D341Med (cell line): ENCODE measurements around the gene LRIG1.

ENCODE experiments used
- DNase-seq: peaks from one replicate; pipeline ENCODE4 v3.0.0; 2012; ENCODE audit warnings: low spot score

The LRIG1 gene

GRCh38 chr3:66443118-66443803, 57.6 kb downstream of the LRIG1 start:
- no peak for DNase-seq

DNA sequence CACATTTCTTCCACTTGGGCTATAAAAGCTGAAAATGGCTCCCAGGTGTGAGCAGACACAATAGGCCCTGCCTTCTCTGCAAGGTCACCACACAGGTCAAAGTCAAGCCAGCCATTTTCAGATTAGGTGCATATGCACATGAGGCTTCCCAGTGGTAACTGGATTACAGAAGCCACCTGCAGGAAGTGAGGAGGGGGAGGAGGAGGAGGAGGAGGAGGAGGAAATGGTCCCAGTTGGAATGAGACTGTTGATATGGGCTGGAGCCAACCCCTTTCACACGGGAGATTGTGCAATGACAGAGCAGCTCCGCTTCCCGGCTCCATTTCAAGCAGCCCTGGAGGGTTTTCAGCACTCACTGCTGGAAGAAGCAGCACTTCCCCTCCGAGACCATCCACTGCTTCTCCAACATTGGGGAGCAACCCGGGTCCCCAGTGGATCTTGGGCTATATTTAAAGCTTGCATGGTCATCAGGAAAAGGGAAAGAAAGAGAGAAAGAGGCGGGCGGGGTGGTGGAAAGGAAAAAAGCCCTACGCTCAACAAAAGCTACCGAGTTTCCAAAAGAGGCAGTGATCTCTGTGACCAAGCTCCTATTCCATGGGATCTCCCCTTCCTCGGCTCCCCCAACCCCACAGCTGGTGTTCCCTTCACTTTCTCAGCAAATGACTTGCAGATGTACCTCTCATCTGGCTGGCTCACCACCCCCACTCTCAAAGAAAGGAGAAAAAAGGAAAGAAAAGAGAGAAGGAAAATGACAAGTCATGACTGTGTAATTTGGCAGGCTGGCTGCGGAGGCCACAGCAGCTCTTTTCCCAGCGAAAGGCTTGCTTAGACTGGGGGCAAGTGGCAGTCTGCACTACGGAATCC, 58.3 kb downstream of the LRIG1 start:
- no peak for DNase-seq

DNA sequence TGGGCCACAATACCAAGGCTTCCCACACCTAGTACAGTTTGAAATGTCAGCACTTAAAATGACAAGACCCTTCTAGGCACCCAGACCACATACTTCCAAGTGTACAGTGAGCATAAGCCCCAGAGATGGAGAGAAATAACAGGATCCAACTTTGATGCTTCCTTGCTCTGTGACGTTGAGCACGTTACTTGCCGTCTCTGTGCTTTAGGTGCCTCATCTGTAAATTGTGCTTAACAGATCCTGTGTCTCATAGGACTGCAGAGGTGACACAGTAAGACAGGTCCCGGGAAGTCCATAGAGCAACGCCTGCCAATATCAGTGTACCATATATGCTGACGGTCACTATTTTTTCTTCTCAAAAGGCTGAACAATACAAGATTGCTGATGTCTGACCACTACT, 59.1 kb downstream of the LRIG1 start:
- DNase-seq: no peak

GRCh38 chr3:66441129-66441528, 59.7 kb downstream of the LRIG1 start:
- no peak for DNase-seq

DNA sequence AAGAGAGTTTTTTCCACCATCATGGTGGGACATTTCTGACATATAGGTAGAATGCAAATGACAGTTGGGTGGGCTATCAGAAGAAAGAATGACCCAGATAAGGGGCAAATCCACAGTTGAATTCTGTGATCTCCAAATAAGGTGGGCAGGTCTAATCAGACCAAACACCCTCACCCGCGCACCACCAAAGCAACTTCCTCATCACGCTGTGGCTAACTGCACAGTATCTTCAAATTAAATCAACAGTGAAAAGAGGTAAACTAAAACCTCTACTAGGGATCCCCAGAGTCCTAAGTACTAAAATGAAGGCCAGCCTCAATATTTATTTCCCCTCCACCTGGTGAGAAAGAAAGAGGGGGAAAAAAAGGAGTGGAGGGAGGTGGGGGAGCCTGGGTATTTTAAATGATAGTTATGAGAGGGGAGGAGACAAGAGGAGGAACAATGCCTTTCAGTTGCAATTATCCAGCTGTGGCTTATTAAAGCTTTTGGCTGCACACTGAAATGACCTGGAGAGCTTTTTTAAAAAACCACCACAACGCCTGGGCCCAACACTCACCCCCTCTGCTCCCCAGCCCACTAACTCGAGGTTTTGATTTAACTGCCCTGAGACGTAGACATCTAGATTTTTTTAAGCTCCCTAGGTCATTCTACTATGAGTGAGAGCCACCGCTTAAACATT, 61.0 kb downstream of the LRIG1 start:
- no peak for DNase-seq

DNA sequence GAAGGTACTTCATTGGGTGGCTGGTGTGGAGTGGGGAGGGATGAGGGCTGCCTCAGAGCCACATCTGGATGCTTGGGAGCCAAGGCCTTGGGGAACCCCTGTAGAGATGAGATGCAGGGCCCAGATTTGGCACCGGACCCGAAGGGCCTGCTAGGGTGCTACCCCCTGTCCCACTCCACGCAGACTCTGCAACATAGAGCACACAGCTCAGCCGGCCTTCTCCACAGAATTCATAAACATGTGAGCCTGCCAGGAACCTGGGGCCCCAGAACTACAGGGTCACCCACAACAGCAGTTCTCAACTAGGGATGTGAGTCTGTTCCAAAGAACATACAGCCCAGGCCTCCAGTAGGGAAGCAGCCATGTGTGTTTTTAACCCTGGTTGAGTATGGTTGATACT, 62.8 kb downstream of the LRIG1 start:
- DNase-seq: no peak

DNA sequence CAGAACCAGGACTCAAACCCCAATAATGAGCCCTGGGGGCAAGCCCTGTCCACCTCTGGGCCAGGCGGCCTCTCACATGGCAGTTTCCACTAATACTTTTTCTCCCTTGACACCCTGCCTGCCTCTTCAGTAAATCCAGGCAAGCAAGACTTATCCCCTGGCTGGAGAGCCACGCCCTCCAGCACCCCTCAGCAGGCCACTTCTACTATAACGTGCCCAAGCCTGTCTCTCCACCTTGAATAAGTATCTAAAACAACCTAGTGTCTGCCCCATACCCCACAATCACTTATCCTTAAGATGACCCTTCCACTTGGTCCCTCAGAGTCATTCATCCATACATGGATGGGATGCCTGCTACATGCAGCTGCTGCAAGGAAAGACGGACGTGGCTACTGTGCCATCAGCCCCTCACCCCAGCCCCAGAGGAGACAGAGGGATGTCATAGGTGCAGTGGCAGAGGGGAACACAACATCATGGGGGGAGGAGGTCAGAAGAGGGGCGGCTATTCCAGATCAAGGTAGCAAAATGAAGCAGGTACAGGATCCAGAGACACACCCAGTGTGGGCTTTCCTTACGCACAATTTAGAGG, 63.4 kb downstream of the LRIG1 start:
- no peak for DNase-seq

GRCh38 chr3:66435989-66436388, 64.8 kb downstream of the LRIG1 start:
- DNase-seq: no peak

- no peak for DNase-seq
Measured at GRCh38 chr3:66434726-66435125, 66.1 kb downstream of the LRIG1 start.

GRCh38 chr3:66433522-66433782, 67.4 kb downstream of the LRIG1 start:
- no peak for DNase-seq

DNA sequence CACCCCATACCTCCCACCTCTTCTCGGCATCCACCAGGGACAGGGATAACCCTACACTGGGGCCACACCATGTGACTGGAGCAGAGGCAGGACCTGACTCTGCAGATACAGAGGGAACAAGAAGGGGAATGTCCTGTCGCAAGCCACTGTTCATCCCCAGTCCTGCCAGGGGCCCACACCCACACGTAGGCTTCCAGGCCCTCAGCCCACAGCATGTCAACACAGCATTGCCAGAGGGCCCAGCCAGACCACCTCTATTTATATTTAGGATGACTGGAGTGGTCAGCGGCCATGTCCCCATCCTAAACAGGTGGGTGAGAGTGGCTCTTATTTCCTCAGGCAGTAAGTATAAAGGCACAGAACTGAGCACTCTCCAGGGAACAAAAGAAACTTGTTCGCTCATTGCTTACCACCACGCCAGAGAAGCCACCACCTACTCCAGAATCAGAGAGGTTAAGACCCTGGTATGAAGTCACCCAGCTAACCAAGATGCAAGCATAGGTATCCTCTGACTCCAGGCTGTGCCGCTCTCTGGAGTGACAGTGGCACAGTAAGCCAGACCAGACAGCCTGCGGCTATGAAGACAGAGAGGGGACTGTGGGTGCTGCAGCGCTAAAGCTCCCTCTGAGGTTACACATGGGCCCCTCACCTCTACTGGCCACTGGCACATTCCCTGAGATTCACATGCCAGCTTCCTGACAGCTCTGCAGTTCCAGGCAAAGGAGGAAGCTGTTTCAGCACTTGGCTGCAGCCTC, 67.9 kb downstream of the LRIG1 start:
- no peak for DNase-seq

DNA sequence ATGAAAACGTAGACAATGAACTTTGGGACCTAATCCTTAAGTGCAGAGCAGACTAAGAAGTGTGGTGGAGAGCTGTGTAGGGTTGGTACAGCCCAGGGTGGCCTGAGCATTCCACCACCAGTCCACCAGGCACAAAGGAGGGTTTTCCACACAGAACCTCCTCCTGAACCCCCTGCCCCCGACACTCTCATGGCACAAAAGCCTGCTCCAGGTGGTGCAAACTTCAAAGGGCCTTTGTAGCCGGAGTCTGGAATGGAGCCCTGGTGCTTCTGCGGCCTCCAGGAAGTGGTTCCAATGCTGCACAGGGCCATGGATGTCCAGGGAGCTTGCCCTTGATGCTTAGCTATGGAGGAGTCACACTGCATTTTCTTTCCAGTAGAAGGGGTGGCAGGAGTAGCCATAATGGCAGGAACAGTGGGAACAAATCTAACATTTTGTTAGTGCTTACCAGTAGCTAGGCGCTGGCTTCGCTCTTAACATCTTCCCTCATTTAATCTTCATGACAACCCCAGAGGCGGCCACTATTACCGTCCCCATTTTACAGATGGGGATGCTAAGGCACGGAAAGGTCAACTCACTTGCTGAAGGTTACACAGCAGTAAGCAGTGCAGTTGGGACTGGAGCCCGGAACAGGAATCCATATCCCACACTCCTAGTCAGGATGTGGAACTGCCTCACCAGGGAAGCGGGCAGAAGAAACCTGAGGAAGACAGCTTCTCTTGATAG, 68.6 kb downstream of the LRIG1 start:
- no peak for DNase-seq

DNA sequence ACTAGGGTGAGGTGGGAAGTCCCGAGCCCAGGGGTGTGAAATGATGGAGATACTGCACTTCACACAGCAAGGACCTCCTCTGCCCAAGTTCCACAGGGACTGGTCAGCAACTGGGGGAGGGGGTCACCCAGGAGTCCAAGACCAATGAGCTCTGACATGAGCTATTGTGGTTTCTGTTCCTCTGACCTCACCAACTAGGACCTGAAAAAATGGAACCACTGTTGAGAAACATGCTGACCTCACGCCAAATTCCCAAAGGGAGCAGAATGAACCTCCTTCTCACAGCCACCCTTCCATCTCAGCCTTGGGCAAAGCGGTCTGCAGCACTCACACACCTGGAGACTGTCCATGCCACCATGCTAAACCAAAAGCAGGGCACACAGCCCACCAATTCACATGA, 69.3 kb downstream of the LRIG1 start:
- DNase-seq: no peak

- no peak for DNase-seq
Measured at GRCh38 chr3:66430876-66431275, 69.9 kb downstream of the LRIG1 start.

GRCh38 chr3:66428733-66429132, 72.1 kb downstream of the LRIG1 start:
- DNase-seq: peak; percentile 67

GRCh38 chr3:66427951-66428474, 72.8 kb downstream of the LRIG1 start:
- no peak for DNase-seq

DNA sequence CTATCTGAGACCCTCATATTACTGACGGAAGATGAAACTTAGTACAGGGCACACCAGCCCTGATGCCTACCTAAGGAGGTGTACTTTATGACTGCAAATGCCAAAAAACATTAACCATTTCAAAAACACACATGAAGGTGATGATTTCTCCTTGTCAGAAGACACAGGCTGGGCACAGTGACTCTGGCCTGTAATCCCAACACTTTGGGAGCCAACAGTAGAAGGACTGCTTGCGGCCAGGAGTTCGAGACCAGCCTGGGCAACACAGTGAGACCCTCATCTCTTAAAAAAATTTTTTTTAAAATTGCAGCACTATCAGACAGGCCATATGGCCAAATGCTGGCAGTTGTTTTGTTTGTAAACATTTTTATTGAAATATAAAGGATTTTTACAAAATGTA, 73.5 kb downstream of the LRIG1 start:
- no peak for DNase-seq

DNA sequence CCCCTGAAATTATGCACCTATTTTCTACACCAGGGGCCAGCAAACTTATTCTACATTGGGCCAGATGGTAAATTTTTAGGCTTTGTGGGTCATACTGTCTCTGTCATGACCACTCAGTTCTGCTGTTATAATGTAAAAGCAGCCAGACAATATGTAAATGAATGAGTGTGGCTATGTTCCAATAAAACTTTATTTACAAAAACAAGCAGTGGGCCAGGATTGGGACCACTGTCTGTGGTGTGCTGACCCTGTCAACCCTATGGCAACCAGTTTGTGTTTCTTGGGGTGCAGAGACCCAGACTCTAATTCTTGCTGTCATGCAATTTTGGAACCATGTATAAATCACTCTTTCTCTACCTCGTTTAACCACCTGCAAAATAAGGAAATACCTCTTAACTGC, 74.7 kb downstream of the LRIG1 start:
- DNase-seq: no peak

- no peak for DNase-seq
Measured at GRCh38 chr3:66425576-66426114, 75.2 kb downstream of the LRIG1 start.

DNA sequence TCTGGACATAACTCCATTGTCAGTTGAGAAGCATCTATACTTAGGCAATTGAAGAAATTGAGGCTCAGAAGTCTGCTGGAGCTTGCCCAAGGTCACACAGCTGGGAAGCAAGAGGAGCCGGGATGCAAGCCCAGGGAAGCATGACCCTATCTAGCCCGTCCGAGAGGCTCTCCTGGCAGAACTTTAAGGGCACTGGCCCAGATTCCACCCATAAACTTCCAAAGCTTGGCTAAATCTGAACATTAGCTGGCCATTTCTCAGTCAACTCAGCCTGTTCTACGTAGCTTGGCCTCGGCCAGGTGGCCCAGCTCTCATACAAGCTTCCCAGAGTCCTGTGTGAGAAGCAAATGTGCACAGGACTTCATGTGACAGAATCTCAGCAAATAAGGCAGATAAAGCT, 75.8 kb downstream of the LRIG1 start:
- no peak for DNase-seq

GRCh38 chr3:66423791-66424190, 77.0 kb downstream of the LRIG1 start:
- no peak for DNase-seq
